Measurements from ENCODE around the gene SLBP. TPM values are rescaled to one million over a fixed set of nuclear protein-coding genes. Genes with fewer than 3 reads are reported as not detected.

The SLBP gene
- polyA plus RNA-seq, 10 donors: 34.8 to 57.7 (median 38.8) TPM

GRCh38 chr4:1750381-1751154 lies 38.4 kb upstream of the SLBP start:
- no peak for DNase-seq

- DNase-seq: no peak
These were observed 37.7 kb upstream of the SLBP start for GRCh38 chr4:1749826-1750225.

GRCh38 chr4:1749370-1749769 lies 37.3 kb upstream of the SLBP start:
- no peak for DNase-seq

DNA sequence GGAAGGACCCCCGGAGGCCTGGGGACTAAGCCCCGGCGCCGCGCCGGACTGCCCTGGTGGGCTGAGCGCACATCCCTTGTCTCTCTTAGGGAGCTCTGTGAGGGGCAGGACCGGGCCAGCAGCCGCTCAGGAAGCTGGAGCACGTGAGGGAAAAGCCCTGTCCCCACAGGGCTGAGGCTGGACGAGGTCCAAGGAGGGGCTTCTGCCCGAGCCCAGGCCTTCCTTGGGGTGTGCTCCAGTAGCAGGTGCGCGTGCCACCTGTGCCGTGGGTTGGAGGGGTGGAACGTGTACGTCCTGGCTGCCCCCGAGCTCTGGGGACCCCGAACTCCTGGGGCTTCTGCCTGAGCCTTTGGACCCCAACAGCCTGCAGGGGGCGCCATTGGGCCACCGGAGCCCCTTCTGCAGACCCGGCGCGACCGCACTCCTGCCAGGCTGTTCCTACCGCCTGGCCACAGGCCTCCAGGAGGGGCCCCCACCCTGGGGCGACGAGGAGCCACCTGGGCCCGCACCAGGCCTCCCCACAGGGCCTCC lies 36.4 kb upstream of the SLBP start:
- DNase-seq: peak; percentile 31 to 76 (median 64)

- DNase-seq: no peak
These were observed 35.5 kb upstream of the SLBP start for GRCh38 chr4:1747603-1747967.

GRCh38 chr4:1746919-1747602 lies 34.9 kb upstream of the SLBP start:
- DNase-seq: no peak

DNA sequence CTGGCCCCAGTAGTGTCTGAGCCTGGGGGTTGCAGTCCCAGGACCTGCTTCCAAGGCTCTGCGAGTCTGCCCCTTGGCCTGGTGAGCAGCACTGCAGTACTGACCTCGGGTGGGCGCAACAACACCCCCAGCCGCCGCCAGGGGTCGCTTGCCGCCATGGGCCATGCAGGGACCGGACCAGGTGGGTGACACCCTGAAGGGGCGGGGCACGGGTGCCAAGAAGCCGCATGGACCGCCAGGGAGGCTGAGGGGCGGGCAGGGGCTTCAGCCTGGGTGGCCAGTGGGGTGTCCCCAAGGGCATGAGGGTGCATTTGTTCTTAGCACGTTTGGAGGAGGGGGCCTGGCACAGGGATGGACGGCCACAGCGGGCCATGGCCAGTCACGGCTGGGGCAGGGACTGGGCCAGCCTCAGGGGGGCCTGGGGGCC lies 34.2 kb upstream of the SLBP start:
- peak; percentile 29 to 75 (median 58) for DNase-seq

DNA sequence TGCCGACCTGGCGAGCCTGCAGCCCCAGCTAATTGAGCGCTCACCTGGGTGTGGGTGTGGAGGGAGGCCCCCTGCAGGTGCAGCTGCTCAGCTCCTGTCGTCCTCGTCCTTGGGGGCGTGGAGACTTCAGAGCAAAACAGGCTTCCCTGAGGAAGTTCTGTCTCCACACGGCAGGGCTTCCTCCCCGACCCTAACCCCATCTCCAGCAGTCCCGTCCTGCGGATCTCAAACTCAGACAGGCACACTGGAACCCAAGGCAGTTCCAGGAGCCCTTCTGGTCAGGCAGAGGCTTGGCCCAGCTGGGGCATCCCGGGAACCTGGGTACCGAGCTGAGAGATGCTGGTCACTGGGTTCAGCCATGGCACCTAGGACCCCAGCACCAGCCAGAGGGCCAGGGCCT lies 33.6 kb upstream of the SLBP start:
- no peak for DNase-seq

DNA sequence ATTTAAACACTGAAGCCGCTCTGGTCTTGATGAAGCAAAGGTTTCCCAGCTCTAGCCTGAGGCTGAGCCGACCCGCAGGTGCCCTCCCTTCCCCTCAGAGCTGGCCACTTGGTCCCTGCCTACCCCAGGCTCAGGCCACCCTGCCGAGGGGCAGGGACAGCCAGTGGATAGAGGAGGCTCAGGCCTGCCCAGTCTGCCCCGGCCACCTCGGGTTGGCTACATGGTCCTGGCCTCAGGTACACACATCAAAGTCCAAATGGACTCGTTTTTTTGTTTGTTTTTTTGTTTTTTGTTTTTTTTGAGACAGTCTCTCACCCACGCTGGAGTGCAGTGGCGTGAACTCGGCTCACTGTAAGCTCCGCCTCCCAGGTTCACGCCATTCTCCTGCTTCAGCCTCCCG lies 33.0 kb upstream of the SLBP start:
- no peak for DNase-seq

GRCh38 chr4:1744552-1744951 lies 32.4 kb upstream of the SLBP start:
- no peak for DNase-seq

- no peak for DNase-seq
These were observed 31.9 kb upstream of the SLBP start for GRCh38 chr4:1743975-1744374.

DNA sequence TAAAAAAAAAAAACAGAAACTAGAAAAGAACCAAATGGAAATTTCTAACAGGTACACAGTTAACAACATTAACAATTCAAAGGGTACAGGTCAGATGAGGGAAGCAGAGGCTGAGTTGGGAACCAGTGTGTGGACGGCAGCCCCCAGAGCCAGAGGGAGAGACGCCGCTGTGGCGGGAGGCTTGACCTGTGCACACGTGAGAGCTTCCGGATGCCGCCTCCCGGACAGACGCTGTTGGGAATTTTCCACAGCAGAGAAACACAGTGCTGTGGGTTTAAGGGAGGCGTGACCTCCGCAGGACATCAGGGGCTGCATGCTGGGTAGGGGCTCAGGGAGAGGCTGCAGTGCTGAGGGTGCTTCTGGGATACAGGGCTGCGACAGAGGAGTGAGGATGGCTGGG lies 31.4 kb upstream of the SLBP start:
- DNase-seq: no peak

GRCh38 chr4:1741208-1741607 lies 29.1 kb upstream of the SLBP start:
- no peak for DNase-seq

DNA sequence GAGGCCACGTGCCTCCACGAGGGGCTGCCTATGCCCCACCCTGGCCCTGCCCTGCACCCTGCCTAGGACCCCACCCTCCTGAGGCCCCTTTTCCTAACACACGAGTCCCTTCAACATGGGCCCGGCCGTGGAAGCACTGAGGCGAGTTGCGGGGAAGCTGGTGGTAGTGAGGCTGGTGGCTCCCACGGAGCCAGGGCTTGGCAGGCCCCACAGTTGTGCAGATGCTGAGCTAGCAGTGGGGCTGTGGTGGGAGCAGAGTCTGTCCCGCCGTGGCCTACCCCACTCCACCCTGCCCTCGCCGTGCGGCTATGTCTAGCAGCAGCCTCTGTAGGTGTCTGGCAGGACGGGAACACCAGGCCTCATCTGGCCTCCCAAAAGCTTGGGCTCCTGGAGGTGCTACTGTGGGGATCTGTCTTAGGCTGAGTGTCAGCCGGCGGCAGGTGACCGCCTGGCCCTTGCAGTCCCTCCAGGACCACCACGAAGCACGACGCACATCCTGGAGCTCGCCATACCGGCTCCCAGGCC lies 28.0 kb upstream of the SLBP start:
- DNase-seq: no peak

DNA sequence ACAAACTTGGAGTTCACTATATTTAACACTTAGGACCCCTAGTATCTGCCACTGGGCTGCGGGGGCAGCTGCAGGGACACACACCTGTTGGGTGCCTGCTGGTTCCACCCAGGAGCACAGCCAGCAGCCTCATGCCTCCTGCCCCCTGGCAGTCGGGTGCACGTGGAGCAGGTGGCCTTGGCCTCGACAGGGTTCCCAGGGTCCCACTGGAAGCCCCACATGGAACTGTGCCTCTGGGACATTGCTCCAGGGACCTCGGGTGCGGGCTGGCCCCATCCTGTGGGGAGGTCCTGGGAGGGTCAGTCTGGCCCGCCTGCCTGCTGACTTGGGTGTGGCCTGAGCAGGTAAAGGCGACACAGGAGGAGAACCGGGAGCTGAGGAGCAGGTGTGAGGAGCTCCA lies 27.2 kb upstream of the SLBP start:
- no peak for DNase-seq

DNA sequence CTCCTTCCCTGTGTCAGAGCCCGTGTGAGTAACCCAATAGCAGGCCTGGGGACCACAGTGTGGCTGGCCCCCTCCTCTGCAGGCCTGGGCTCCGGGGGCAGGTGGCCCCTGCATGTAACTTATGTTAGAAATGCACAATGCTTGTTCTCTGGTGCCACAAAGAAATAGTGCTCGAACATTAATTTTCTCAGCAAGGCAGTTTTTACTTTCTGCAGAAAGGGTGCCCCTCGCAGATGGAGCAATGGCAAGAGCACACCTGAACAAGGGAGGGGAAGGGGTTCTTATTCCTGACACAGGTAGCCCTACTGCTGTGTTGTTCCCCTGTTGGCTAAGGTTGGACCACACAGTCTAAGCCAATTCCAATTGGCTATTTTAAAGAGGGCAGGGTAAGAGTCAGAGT lies 26.3 kb upstream of the SLBP start:
- no peak for DNase-seq

DNA sequence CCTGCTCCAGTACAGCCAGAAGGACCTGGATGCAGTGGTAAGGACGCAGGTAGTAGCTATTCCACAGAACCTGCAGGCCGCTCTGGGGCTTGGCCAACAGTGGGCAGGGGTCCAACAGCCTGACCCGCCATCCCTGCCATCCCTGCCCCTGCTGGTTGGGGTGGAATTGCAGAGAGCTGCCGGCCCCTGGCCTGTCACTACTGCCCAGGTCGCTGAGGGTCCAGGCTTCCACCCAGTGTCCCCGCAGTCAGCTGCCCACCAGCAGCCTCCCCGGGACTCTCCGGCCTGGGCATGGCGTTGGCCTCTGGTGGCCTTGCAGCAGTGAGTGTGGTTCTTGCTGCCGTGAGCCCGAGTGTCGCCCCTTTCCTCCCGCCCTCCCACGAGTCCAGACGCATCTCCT lies 25.5 kb upstream of the SLBP start:
- no peak for DNase-seq

DNA sequence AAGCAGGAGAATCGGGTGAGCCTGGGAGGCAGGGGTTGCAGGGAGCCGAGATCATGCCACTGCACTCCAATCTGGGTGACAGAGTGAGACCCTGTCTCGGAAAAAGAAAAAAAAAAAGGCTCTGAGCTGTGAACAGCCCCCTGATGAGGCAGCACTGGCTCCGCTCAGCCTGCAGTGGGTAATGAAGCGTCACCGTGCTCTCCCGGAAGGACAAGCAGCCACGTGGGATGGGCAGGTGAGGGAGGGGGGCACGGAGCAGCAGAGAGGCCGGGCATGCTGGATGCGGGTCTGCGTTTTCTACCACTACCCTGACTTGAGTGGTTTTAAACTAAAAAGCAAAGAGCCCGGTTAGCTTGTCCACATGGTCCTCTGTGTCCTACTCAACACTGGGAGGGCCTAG lies 24.7 kb upstream of the SLBP start:
- DNase-seq: no peak

- DNase-seq: no peak
These were observed 23.1 kb upstream of the SLBP start for GRCh38 chr4:1735215-1735614.

DNA sequence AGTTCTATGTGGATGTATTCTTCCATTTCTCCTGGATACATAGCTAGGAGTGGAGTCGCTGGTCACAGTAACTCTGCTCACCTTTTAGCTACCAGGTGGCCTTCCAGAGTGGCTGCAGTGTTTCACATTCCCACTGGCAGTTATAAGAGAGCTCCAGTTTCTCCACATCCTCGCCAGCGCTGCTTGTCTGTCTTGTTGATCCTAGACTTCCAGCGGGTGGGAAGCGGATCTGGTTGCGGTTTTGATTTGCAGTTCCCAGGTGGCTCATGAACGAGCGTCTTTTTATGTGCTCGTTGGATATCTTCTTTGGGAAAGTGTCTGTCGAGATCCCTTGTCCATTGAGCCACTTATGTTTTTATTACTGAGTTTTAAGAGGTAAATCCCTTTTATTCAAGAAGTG lies 20.8 kb upstream of the SLBP start:
- DNase-seq: no peak

DNA sequence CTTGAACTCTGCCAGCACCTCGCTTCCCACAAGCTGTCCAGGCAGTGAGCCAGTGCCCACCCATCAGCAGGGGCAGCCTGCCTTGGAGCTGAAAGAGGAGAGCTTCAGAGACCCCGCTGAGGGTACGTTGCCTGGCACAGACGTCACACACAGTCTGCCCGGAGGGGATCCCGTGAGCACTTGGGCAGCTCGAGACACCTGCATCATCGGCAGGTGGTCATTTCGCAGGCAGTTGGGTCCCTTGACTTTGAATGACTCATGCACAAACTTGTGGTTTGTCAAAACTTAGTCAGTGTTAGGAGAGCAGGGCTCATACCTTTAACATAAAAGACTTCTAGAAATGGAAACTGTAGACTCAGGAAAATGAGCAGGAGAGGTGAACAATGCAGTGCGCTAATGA lies 19.1 kb upstream of the SLBP start:
- DNase-seq: no peak

DNA sequence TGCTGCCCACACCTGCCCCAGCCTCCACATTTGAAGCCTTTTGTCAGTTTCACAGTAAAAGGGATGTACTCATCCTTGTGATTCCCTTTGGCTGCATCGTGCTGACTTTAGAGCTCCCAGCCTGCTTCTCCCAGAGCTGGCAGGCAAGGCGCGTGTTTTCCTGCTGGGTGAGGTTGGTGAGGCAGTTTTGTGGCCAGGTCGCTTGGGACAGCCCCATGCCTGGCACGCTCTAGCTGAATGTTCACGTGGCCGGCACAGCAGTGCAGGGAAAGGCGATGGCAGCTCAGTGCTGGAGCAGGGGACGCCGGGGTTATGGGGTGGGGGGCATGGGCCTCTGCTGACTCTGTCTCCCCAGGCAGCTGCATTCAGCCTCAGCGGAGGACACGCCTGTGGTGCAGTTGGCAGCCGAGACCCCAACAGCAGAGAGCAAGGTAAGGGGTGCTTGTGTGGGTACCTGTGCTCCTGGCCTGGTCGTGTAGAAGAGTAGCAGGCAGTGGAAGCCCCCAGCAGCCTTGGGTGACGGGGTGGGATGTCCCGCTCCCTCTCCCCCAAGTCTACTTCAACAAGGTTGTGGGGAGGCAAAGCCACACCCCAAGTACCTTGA lies 18.5 kb upstream of the SLBP start:
- no peak for DNase-seq

All from muscle of back (tissue), 11 donors.